GM21619 (cell line): ENCODE data around the gene OR6B2.

Experiments
- ATAC-seq: cut with Tn5 transposase; IDR thresholded peaks from one replicate; pipeline ENCODE4 v1.9.1; 2021; ENCODE audit not compliant: unreplicated experiment

The OR6B2 gene

GRCh38 chr2:240042740-240043139 lies 12.5 kb upstream of the OR6B2 start:
- no peak for ATAC-seq

GRCh38 chr2:240041363-240041762 lies 11.1 kb upstream of the OR6B2 start:
- ATAC-seq = no peak

- ATAC-seq = no peak
Measured at GRCh38 chr2:240037358-240037757, 7.1 kb upstream of the OR6B2 start.

- no peak for ATAC-seq
Measured at GRCh38 chr2:240033330-240033678, 3.1 kb upstream of the OR6B2 start.

DNA sequence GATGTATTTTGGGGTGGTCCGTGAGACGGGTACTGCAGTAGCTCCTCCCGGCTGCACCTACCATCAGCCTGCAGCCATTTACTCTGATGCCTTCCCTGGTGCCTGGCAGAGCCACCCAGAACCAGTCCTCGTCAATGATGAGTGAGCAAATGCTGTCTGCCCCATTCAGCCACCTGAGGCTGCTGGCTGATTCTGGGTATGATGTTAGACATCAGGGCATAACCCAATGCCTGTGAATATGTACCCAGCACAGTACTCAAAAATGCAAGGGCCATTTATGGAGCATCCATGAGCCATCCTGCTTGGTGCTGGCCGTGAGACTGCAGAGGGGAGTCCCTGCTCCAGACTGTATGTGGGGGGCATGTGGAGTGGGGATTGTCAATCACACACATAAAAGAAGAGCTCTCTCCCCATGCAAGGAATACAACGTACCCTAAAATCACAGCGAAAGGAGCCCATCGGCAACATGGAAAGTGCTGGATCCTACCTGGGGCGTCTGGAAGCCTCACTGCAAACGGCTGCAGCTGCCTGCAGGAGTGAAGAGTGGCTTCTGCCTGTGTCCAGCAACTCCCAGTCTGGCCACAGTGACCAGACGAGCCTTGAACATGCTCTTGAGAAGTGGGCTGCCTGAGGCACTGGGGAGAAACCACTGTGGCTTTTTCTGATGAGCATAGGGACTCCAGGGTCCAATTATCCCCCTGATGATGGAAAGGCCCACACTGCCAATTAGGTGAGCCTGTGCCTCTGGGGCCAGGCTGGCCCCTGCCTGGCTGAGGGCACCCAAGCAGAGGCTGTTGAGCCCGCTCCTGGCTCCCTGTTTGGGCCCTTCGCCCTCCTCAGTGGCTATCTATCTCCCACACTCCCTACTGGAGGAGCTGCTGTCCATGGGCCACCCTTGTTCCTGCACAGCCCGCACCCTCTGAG lies 2.4 kb upstream of the OR6B2 start:
- ATAC-seq = no peak

- peak; percentile 7 for ATAC-seq
Measured at GRCh38 chr2:240024766-240025165, 5.5 kb downstream of the OR6B2 start.

- no peak for ATAC-seq
Measured at GRCh38 chr2:240023792-240024191, 6.4 kb downstream of the OR6B2 start.

DNA sequence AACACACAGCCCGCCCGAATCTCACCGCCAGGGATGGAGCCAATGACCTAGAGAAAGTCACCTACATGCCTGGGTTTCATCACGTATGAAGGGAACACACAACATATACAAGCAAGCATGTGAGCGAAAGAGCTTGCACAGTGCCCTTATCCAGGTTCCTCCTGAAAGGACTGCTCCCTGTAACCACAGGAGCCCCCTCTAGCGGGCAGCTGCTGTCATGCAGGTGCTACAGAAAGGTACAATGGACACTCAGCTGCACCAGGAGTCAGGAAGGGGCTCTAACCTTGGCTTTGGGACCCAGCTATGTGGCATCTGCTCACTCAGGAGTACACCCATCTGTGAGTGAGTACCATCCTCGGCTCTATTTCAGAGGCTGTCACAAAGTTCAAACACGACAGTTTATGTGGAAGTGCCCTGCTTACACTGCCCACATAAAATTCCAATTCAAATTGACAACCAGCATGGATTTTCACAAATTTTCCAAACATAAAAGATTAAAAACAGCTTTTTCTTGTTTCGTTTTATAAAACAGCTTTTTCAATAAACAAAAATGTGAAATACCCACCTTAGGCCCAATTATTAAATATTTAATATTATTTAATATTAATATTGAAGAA lies 8.6 kb downstream of the OR6B2 start:
- no peak for ATAC-seq

GRCh38 chr2:240018071-240018750 lies 12.0 kb downstream of the OR6B2 start:
- no peak for ATAC-seq

- no peak for ATAC-seq
Measured at GRCh38 chr2:240014327-240014726, 15.9 kb downstream of the OR6B2 start.

DNA sequence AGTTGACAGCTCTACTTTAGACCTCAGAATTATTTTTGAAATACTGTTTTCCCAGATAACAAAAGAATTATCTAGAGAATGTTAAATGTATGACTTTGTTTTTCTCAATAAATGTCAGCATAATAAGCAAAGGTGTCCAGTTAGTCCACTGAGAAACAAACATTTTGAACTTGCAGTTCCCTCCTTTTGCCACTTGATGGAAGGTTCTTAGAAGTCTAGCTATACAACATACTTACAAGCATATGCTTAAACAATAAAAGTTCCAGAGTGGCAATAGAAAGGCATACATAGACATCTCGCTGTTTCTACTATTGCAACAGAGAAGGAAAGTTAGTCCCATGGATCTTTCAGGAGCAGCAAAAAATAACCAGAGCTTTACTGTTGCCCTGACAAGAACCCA lies 16.9 kb downstream of the OR6B2 start:
- no peak for ATAC-seq

DNA sequence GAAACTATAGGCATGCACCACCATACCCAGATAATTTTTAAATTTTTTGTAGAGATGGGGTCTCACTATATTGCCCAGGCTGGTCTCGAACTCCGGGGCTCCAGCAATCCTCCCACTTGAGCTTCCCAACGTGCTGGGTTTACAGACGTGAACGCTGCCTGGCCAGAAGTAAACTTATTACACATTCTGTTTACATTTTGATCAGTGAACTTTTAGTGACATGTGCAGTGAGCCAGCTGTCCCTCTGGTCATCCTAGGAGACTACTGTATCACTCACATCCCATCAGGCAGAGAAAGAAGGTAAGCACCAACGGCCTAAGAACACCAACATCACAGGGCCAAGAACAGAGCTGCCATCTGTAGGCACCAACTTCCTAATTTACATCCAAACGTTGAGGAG lies 27.2 kb downstream of the OR6B2 start:
- no peak for ATAC-seq

- no peak for ATAC-seq
Measured at GRCh38 chr2:240000671-240001070, 29.6 kb downstream of the OR6B2 start.

GRCh38 chr2:239997686-239998409 lies 32.4 kb downstream of the OR6B2 start:
- no peak for ATAC-seq

- ATAC-seq = no peak
Measured at GRCh38 chr2:239994086-239994485, 36.1 kb downstream of the OR6B2 start.

DNA sequence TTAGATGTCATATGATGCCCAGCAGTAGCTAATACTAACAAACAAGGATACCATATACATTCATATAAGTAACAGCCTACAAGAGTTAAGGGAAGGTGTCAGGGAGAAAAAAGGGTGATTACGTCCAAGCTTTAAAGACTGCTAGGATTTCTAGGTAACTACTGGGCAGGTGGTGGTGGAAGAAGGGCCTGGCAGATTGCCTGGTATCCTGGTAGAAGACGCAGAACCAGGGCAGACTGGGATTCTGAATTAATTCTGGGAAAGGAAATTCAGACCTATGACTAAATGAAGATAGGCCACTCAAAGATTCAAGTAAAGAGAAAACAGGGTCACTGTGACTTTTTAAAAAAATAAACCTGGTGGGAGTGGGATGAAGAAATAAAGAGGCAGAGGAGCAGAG lies 36.9 kb downstream of the OR6B2 start:
- no peak for ATAC-seq

GRCh38 chr2:239991689-239992314 lies 38.4 kb downstream of the OR6B2 start:
- ATAC-seq = no peak

DNA sequence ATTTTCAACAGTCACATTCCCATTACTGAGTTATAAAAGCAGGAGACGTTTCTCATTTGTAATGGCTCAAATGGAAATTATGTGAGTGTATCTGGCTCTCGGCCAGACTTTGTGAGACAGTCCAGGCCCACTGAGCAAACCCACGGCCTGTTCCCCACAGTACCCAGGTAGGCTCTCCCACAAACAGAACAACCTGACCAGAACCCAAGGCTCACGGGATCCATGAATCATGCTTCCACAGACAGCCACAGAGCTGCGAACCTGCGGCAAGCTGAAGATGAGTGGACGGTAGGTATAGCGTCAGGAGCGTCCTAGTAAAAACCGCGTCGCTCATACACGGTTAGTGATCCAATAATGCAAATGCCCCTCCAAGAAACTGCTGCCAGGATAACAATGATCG lies 39.3 kb downstream of the OR6B2 start:
- no peak for ATAC-seq

GRCh38 chr2:239985356-239985755 lies 44.9 kb downstream of the OR6B2 start:
- ATAC-seq = no peak

DNA sequence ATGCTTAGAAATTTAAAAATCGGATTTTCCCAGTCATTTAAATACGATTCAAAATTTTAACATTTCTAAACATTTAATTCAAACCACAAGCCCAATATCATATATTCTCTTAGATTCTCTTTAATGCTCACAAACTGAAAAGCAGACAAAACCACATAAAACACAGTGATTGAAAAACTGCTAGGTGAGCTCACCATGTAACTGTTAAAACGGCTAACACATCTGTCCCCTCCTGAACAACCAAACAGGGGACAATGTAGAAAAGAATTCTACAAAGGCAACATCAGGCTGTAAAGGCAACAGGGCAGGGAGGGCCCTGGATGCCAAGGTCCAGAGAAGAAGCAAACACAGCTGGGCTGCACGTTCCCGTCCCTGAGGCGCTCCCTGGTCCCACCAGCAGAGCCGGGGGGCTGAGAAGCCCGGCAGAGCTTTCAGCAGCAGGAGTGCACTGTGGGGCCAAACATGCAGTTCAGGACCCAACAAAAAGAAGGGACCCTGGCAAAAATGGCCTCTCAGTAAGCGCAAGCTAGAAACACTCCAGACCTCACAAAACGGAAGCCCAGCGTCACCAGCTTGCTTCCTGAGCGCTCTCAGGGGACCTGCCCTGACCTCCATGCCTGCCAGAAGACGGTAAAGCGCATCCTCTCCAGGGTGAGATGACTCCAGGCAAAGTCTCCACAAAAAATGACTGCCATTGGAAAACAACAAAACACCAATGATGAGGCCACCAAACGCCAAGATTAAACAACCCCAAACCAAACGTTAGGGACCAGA lies 45.6 kb downstream of the OR6B2 start:
- no peak for ATAC-seq
